ENCODE data around the gene IL36A.

IL36A gene

DNA sequence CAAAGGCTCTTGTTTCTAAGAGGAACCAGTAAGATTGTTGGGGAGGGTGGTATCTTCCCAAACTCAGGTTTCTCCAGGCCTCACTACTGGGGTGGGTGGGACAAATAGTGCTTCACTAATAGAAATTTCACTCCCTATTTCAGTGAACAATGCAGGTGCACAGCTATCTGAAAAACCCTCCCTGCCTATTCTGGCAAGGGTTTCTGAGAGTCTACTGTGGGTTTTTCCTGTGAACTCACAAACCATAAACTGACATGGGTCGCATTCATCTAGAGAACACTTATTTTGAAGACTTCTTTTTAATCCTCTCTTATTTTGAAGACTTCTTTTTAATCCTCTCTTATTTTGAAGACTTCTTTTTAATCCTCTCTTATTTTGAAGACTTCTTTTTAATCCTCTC is 4.4 kb downstream of the IL36A start:
- Histone ChIP-seq H3K4me3 (ENCODE audit: low read length) (no peak overlapping the region), H3K27ac (ENCODE audit: low read length) (no peak overlapping the region), H3K9ac (ENCODE audit: low read depth, low read length) (no peak overlapping the region), H3K27me3 (ENCODE audit: insufficient read depth, low read length) (no peaks in the 10 kb centered on the region), H3K36me3 (ENCODE audit: insufficient read depth, low read depth, low read length) (no peaks in the 10 kb centered on the region), H3K4me1 (ENCODE audit: insufficient read depth, low read length) (no peaks in the 10 kb centered on the region), H3K9me3 (ENCODE audit: insufficient read depth, low read depth, low read length) (no peaks in the 10 kb centered on the region; the same call in 1 of the 2 replicates)

DNA sequence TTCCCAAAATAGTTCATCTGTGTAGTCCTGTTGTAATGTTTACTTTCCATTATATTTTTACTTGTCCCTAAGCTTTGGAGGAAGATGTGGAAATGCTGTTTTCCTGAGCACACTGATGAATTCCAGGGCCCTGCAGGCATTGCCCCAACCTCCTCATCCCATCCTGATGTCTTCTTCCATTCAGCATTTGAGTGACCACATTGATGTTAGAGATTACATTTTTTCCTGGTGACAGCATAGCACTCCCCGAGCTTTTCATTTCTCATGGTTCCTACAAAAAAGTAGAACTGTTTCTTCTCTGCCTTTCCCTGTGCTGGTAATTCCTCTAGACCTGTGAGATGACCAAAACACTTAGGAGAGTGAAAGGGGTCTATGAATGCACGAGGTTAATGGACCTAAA is 4.8 kb downstream of the IL36A start:
- H3K27ac ChIP-seq (ENCODE audit: low read length): no peak overlapping the region
- no peaks in the 10 kb centered on the region for H3K36me3 ChIP-seq (ENCODE audit: insufficient read depth, low read depth, low read length)
- no peak overlapping the region for H3K4me3 ChIP-seq (ENCODE audit: low read length)
- no peaks in the 10 kb centered on the region for H3K4me1 ChIP-seq (ENCODE audit: insufficient read depth, low read length)
- no peaks in the 10 kb centered on the region for H3K27me3 ChIP-seq (ENCODE audit: insufficient read depth, low read length)
- H3K9me3 ChIP-seq (ENCODE audit: insufficient read depth, low read depth, low read length): no peaks in the 10 kb centered on the region; the same call in 1 of the 2 replicates
- no peak overlapping the region for H3K9ac ChIP-seq (ENCODE audit: low read depth, low read length)

DNA sequence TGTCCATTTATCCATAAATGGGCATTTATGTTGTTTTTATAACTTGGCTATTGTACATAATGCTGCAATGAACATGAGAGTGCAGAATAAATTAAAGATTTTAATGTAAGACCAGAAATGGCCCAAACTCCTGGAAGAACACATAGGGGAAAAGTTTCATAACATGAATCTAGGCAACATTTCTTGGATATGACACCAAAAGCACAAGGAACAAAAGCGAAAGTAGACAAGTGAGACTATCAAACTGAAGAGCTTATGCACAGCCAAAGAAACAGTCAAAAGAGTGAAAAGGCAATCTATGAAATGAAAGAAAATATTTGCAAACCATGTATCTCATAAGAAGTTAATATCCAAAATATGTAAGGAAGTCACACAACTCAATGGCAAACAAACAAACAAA is 5.8 kb downstream of the IL36A start:
- H3K9me3 ChIP-seq (ENCODE audit: insufficient read depth, low read depth, low read length): no peaks in the 10 kb centered on the region
- H3K4me3 ChIP-seq (ENCODE audit: low read length): no peak overlapping the region
- no peaks in the 10 kb centered on the region for H3K4me1 ChIP-seq (ENCODE audit: insufficient read depth, low read length)
- H3K27me3 ChIP-seq (ENCODE audit: insufficient read depth, low read length): no peaks in the 10 kb centered on the region
- H3K27ac ChIP-seq (ENCODE audit: low read length): no peak overlapping the region
- H3K9ac ChIP-seq (ENCODE audit: low read depth, low read length): no peak overlapping the region
- H3K36me3 ChIP-seq (ENCODE audit: insufficient read depth, low read depth, low read length): no peaks in the 10 kb centered on the region

DNA sequence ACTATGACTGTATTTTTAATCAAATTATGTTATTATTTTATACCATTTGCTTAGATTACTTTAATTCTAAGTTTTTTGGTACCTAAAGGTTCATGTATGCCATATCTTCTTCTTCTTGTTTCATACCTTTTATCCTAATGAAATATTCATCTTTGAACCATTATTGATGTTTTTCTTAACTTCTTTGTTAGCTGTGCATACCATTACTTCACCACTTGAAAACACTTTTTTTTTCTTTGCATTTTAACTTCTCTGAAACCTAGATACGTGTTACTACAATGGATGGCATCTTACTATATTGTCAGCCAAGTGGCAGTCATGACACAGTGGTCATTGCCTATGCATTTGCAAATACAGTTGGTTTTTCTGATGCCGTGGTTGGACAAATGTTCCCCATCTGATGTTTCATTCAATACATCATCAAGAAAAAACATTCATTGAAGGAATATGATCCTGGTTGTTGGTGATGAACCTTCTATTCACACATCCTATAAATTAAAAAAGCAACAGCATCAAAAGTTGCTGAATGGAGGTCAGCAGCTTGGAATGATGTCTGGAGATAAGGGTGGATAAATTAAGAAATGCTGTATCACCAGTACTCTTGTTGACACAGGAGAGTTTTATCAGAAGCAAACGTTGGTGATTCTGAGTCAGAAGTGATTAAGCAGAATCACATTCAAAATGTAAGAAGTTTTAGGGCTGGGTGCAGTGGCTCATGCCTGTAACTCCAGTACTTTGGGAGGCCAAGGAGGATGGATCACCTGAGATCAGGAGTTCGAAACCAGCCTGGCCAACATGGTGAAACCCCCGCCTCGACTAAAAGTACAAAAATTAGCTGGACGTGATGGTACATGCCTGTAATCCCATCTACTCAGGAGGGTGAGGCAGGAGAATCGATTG is 7.4 kb downstream of the IL36A start:
- Histone ChIP-seq H3K27ac (ENCODE audit: low read length) (no peak overlapping the region), H3K9me3 (ENCODE audit: insufficient read depth, low read depth, low read length) (peaks cover 5% of the 10 kb centered on the region; the same call in 1 of the 2 replicates), H3K4me1 (ENCODE audit: insufficient read depth, low read length) (no peaks in the 10 kb centered on the region), H3K9ac (ENCODE audit: low read depth, low read length) (no peak overlapping the region), H3K4me3 (ENCODE audit: low read length) (no peak overlapping the region), H3K27me3 (ENCODE audit: insufficient read depth, low read length) (no peaks in the 10 kb centered on the region), H3K36me3 (ENCODE audit: insufficient read depth, low read depth, low read length) (no peaks in the 10 kb centered on the region)

DNA sequence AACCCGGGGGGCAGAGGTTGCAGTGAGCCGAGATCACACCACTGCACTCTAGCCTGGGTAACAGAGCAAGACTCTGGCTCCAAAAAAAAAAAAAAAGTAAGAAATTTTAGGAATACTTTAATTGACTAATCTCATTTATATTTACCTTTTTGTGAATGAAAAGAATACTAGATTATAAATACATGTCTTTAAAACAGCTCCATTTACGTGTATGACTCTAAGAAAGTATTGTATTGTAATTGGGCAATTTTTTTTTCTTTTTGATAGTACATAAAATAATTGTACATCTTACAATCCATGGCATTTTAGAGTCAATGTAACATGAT is 8.0 kb downstream of the IL36A start:
- H3K9me3 ChIP-seq (ENCODE audit: insufficient read depth, low read depth, low read length): peaks cover 5% of the 10 kb centered on the region; the same call in 1 of the 2 replicates
- no peak overlapping the region for H3K4me3 ChIP-seq (ENCODE audit: low read length)
- no peaks in the 10 kb centered on the region for H3K36me3 ChIP-seq (ENCODE audit: insufficient read depth, low read depth, low read length)
- no peak overlapping the region for H3K9ac ChIP-seq (ENCODE audit: low read depth, low read length)
- H3K27ac ChIP-seq (ENCODE audit: low read length): no peak overlapping the region
- no peaks in the 10 kb centered on the region for H3K4me1 ChIP-seq (ENCODE audit: insufficient read depth, low read length)
- H3K27me3 ChIP-seq (ENCODE audit: insufficient read depth, low read length): no peaks in the 10 kb centered on the region

DNA sequence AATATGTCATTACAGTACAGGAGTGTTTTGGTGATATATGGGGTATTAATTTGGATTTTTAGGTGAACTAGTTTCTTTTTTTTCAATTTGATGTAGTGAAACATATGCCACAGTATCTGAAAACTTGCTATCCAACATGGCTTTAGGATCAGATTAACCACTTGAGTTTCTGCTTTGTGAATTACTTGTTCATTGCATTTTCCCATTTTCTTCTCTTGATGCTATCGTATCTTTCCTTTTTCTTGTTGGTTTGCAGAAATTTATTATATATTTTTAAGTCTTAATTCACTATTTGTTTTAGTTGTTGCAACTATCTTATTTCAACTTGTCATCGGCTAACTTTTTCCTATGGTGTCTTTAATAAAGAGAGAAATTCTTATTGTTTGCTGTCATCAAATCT is 8.8 kb downstream of the IL36A start:
- Histone ChIP-seq H3K4me1 (ENCODE audit: insufficient read depth, low read length) (no peaks in the 10 kb centered on the region), H3K27ac (ENCODE audit: low read length) (no peak overlapping the region), H3K9ac (ENCODE audit: low read depth, low read length) (no peak overlapping the region), H3K9me3 (ENCODE audit: insufficient read depth, low read depth, low read length) (peaks cover 8% of the 10 kb centered on the region), H3K27me3 (ENCODE audit: insufficient read depth, low read length) (no peaks in the 10 kb centered on the region), H3K4me3 (ENCODE audit: low read length) (no peak overlapping the region), H3K36me3 (ENCODE audit: insufficient read depth, low read depth, low read length) (no peaks in the 10 kb centered on the region)

DNA sequence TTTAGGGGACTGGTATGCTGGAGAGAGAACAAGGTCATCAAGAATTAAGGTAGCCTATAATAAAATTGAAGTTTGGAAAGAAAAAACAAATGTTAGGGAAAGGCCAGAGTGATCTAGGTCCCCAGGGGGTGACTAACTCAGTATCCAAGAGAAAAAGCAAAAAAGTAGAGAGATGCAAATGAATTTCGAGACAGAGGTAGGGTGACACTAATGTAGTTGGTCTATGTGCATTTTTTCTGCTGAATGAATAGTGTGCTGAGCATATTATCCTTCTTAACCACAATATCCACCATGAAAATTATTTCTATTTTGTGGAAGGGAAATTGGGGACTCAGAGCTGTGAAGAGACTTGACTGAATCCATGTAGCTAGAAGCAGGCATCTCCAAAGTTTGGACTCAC is 9.8 kb downstream of the IL36A start:
- Histone ChIP-seq H3K36me3 (ENCODE audit: insufficient read depth, low read depth, low read length) (no peaks in the 10 kb centered on the region), H3K4me1 (ENCODE audit: insufficient read depth, low read length) (no peaks in the 10 kb centered on the region), H3K27ac (ENCODE audit: low read length) (no peak overlapping the region), H3K4me3 (ENCODE audit: low read length) (no peak overlapping the region), H3K9ac (ENCODE audit: low read depth, low read length) (no peak overlapping the region), H3K27me3 (ENCODE audit: insufficient read depth, low read length) (no peaks in the 10 kb centered on the region), H3K9me3 (ENCODE audit: insufficient read depth, low read depth, low read length) (peaks cover 9% of the 10 kb centered on the region)

DNA sequence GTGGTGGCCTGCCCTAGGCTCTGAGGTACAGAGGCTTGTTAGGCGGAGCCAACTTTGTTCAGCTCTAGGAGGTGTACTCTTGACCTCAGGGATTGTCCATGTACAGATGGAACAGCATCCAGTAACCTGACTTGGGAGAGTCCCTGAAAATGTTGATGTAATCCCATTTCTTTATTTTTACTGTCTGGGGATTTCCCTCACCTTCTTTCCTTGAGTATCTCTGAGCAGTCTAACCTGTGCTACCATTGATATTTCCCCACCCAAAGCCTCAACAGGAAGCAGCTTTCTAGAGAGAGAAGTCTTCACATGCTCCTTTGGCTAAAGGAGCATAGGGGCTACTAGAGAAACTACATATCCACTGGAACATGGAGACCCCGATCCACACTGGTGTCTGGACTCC is 10.4 kb downstream of the IL36A start:
- no peaks in the 10 kb centered on the region for H3K36me3 ChIP-seq (ENCODE audit: insufficient read depth, low read depth, low read length)
- H3K27ac ChIP-seq (ENCODE audit: low read length): no peak overlapping the region
- no peaks in the 10 kb centered on the region for H3K4me1 ChIP-seq (ENCODE audit: insufficient read depth, low read length)
- peaks cover 9% of the 10 kb centered on the region for H3K9me3 ChIP-seq (ENCODE audit: insufficient read depth, low read depth, low read length)
- H3K9ac ChIP-seq (ENCODE audit: low read depth, low read length): no peak overlapping the region
- no peak overlapping the region for H3K4me3 ChIP-seq (ENCODE audit: low read length)
- no peaks in the 10 kb centered on the region for H3K27me3 ChIP-seq (ENCODE audit: insufficient read depth, low read length)

DNA sequence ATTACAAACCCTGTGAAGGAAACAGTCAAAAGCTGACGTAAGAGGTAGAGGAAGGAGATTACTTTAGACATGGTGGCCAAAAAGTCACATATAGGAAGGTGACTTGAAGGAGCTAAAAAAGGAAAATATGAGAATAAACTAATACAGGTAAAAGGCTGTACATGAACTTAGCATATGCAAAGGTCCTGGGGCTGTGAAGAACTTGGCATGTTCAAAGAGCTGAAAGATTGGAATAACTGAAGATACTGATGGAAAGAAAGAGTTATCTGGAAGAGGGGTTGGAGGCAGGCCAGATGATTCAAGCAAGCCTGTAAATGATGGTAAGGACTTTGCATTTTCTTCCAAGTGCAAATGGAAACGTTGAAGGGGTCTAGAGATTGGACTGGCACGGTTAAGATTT is 13.2 kb downstream of the IL36A start:
- no peak overlapping the region for H3K4me3 ChIP-seq (ENCODE audit: low read length)
- no peaks in the 10 kb centered on the region for H3K27me3 ChIP-seq (ENCODE audit: insufficient read depth, low read length)
- no peaks in the 10 kb centered on the region for H3K36me3 ChIP-seq (ENCODE audit: insufficient read depth, low read depth, low read length)
- H3K4me1 ChIP-seq (ENCODE audit: insufficient read depth, low read length): no peaks in the 10 kb centered on the region
- peaks cover 9% of the 10 kb centered on the region for H3K9me3 ChIP-seq (ENCODE audit: insufficient read depth, low read depth, low read length)
- no peak overlapping the region for H3K27ac ChIP-seq (ENCODE audit: low read length)
- no peak overlapping the region for H3K9ac ChIP-seq (ENCODE audit: low read depth, low read length)

DNA sequence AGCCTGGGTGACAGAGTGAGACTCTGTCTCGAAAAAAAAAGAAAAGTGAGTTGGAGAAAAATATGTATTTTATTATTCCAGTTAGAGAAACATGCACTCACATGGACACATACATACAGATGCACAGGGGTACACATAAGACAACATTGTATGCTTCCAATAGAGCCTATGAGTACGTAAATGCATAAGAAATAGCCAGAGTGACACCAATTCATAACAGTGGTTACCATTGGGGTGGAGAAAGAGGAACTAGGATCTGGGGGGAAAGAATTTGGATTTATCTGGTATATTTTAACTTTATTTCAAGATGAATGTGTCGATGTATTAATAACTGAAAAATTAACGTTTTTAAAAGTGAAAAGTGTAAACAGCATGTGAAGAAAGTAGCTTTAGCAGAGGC is 16.1 kb downstream of the IL36A start:
- H3K4me1 ChIP-seq (ENCODE audit: insufficient read depth, low read length): no peaks in the 10 kb centered on the region
- no peak overlapping the region for H3K27ac ChIP-seq (ENCODE audit: low read length)
- no peak overlapping the region for H3K4me3 ChIP-seq (ENCODE audit: low read length)
- H3K27me3 ChIP-seq (ENCODE audit: insufficient read depth, low read length): no peaks in the 10 kb centered on the region; the same call in 1 of the 2 replicates
- peaks cover 9% of the 10 kb centered on the region for H3K9me3 ChIP-seq (ENCODE audit: insufficient read depth, low read depth, low read length)
- no peak overlapping the region for H3K9ac ChIP-seq (ENCODE audit: low read depth, low read length)
- no peaks in the 10 kb centered on the region for H3K36me3 ChIP-seq (ENCODE audit: insufficient read depth, low read depth, low read length)

DNA sequence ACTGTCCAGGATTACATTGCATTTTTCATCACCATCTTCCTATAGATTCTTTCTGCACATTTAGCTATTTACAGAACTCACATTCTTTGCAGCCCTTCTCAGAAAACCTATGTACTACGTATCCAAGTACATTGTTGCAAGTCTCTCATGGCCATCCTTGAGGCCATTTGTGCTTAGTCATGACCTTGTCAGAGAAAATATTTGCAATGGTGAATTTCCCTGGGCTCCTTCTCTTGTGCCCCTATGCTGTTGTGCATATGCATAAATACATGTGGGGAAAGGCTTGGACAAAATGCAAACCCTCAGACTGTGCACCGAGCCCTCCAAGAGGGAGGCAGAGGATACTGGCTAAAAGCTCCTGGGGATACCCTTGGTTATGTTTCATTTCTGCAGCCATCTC is 19.5 kb downstream of the IL36A start:
- Histone ChIP-seq H3K27ac (ENCODE audit: low read length) (no peak overlapping the region), H3K4me3 (ENCODE audit: low read length) (no peak overlapping the region), H3K4me1 (ENCODE audit: insufficient read depth, low read length) (0 out of 2 replicates have a peak, but pooled peaks cover 5% of the 10 kb centered on the region), H3K36me3 (ENCODE audit: insufficient read depth, low read depth, low read length) (no peaks in the 10 kb centered on the region), H3K9me3 (ENCODE audit: insufficient read depth, low read depth, low read length) (no peaks in the 10 kb centered on the region; the same call in 1 of the 2 replicates), H3K27me3 (ENCODE audit: insufficient read depth, low read length) (no peaks in the 10 kb centered on the region; the same call in 1 of the 2 replicates), H3K9ac (ENCODE audit: low read depth, low read length) (no peak overlapping the region)

DNA sequence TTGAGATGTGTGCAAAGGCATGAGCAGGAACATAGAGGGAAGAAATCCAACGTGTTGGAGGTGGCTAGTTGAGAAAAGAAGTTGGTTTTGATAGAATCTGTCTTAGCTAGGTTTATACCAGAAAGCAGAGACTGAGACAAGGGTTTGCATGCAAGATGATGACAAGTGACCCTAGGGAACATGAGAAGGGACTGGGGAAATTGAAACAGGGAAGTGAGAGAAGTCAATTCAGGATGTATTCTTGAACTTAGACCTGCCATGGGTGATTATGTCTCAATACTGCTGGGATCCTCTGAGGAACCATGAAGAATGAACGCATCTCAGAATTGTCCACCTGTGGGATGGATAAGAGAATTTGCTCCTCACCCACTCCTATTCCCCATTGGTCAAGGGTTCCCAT is 20.5 kb downstream of the IL36A start:
- no peak overlapping the region for H3K9ac ChIP-seq (ENCODE audit: low read depth, low read length)
- no peaks in the 10 kb centered on the region for H3K9me3 ChIP-seq (ENCODE audit: insufficient read depth, low read depth, low read length)
- 0 out of 2 replicates have a peak, but pooled peaks cover 5% of the 10 kb centered on the region for H3K4me1 ChIP-seq (ENCODE audit: insufficient read depth, low read length)
- no peaks in the 10 kb centered on the region; the same call in 1 of the 2 replicates for H3K27me3 ChIP-seq (ENCODE audit: insufficient read depth, low read length)
- no peak overlapping the region for H3K27ac ChIP-seq (ENCODE audit: low read length)
- H3K4me3 ChIP-seq (ENCODE audit: low read length): no peak overlapping the region
- H3K36me3 ChIP-seq (ENCODE audit: insufficient read depth, low read depth, low read length): no peaks in the 10 kb centered on the region
